ENCODE results near the gene IRF9. TPM values are rescaled to one million over a fixed set of nuclear protein-coding genes. Genes with fewer than 3 reads are reported as not detected.

Gene IRF9
- total RNA-seq, 1 donor from 2014 or later, result 44.8 TPM

GRCh38 chr14:24130717-24131548 lies 30.1 kb upstream of the IRF9 start:
- intact Hi-C loops (cut with DNase I), result no loop called here

GRCh38 chr14:24131549-24131966 lies 29.5 kb upstream of the IRF9 start:
- DNase-seq (ENCODE audit: low spot score), result no peak
- intact Hi-C loops (cut with DNase I), result no loop called here

More at GRCh38 chr14:24130717-24131548, 30.1 kb upstream of the IRF9 start:
- peak; percentile 84 for DNase-seq (ENCODE audit: low spot score)

- no peak for DNase-seq (ENCODE audit: low spot score)
- intact Hi-C loops (cut with DNase I), result no loop called here
These were observed 28.9 kb upstream of the IRF9 start for GRCh38 chr14:24132061-24132685.

- DNase-seq (ENCODE audit: low spot score), result no peak
- intact Hi-C loops (cut with DNase I), result no loop called here
These were observed 28.1 kb upstream of the IRF9 start for GRCh38 chr14:24132976-24133375.

- no peak for DNase-seq (ENCODE audit: low spot score)
- intact Hi-C loops (cut with DNase I), result no loop called here
These were observed 27.3 kb upstream of the IRF9 start for GRCh38 chr14:24133735-24134134.

GRCh38 chr14:24135584-24135833 lies 25.6 kb upstream of the IRF9 start:
- intact Hi-C loops (cut with DNase I), result no loop called here
- DNase-seq (ENCODE audit: low spot score), result no peak

- intact Hi-C loops (cut with DNase I), result loop anchor here (2.0 kb wide), 1 partner anchor 25 kb away; the partner anchor contains the start of gene IRF9
- peak; percentile 98 for DNase-seq (ENCODE audit: low spot score)
These were observed 25.0 kb upstream of the IRF9 start, which contains the start of gene PSME1 for GRCh38 chr14:24135834-24136683. PSME1 (plus strand) TSS chr14:24136194; CDS start chr14:24136263, 69 bp downstream.

GRCh38 chr14:24136684-24137528 lies 24.2 kb upstream of the IRF9 start:
- intact Hi-C loops (cut with DNase I), result loop anchor here (2.0 kb wide), 1 partner anchor 24 kb away; the partner anchor contains the start of gene IRF9
- no peak for DNase-seq (ENCODE audit: low spot score)

- intact Hi-C loops (cut with DNase I), result loop anchor here (2.0 kb wide), 1 partner anchor 23 kb away; the partner anchor contains the start of gene IRF9
- DNase-seq (ENCODE audit: low spot score), result no peak
These were observed 23.3 kb upstream of the IRF9 start for GRCh38 chr14:24137529-24138395.

GRCh38 chr14:24138396-24139271 lies 22.4 kb upstream of the IRF9 start:
- intact Hi-C loops (cut with DNase I), result no loop called here

GRCh38 chr14:24139272-24139934 lies 21.7 kb upstream of the IRF9 start:
- no peak for DNase-seq (ENCODE audit: low spot score)
- intact Hi-C loops (cut with DNase I), result no loop called here

More at GRCh38 chr14:24138396-24139271, 22.4 kb upstream of the IRF9 start:
- no peak for DNase-seq (ENCODE audit: low spot score)

GRCh38 chr14:24141097-24141880 lies 19.8 kb upstream of the IRF9 start, which contains the start of gene EMC9:
EMC9 (minus strand) TSS chr14:24141591; CDS start chr14:24141304, 287 bp downstream.
- DNase-seq (ENCODE audit: low spot score), result peak; percentile 100
- intact Hi-C loops (cut with DNase I), result loop anchor here (2.0 to 5.0 kb wide), 2 partner anchors 26 to 56 kb away; partner anchors contain the start of genes DCAF11, NRL and TM9SF1

- intact Hi-C loops (cut with DNase I), result loop anchor here (5.0 kb wide), 1 partner anchor 54 kb away; the partner anchor contains the start of gene TM9SF1
- no peak for DNase-seq (ENCODE audit: low spot score)
These were observed 17.6 kb upstream of the IRF9 start for GRCh38 chr14:24143511-24143910.

- DNase-seq (ENCODE audit: low spot score), result no peak
- intact Hi-C loops (cut with DNase I), result loop anchor here (5.0 kb wide), 1 partner anchor 53 kb away; the partner anchor contains the start of gene TM9SF1
These were observed 16.6 kb upstream of the IRF9 start for GRCh38 chr14:24144451-24144850.

- intact Hi-C loops (cut with DNase I), result no loop called here
These were observed 15.8 kb upstream of the IRF9 start for GRCh38 chr14:24145219-24145618.

More at GRCh38 chr14:24145219-24145618, 15.8 kb upstream of the IRF9 start:
- no peak for DNase-seq (ENCODE audit: low spot score)
